Omental fat pad (tissue), 4 donors: ENCODE data around the gene CASS4. TPM values are rescaled to one million over a fixed set of nuclear protein-coding genes. Genes with fewer than 3 reads are reported as not detected.

ENCODE experiments used
- ATAC-seq: fragments of 150-250 bp; one replicate; pipeline ENCODE4 v1.9.1; 2016; ENCODE audit warnings: mild to moderate bottlenecking, moderate library complexity; ENCODE audit not compliant: low FRiP score
- DNase-seq: peaks from one replicate; pipeline ENCODE4 v3.0.0-alpha.2; 2019; ENCODE audit warnings: low spot score
- total RNA-seq, 4 donors: library from RNA; depleted of rRNA; stranded (reverse); fragments of >200 nt; gene quantifications; one replicate each; pipeline ENCODE4 v1.1.0, GENCODE V29; 2016
- TF ChIP-seq, protein P1 (sequence below), 3 donors: fragments of 450-650 bp; IDR thresholded peaks; one replicate each; pipeline ENCODE4 v1.5.1; 2016 to 2017; ENCODE audit warnings: antibody characterized with exemption in 3 of 3, mild to moderate bottlenecking in 3 of 3, moderate library complexity in 2 of 3

Gene CASS4
- total RNA-seq, 4 donors from 2014 or later: 3.5 to 10.6 (median 6.0) TPM

DNA sequence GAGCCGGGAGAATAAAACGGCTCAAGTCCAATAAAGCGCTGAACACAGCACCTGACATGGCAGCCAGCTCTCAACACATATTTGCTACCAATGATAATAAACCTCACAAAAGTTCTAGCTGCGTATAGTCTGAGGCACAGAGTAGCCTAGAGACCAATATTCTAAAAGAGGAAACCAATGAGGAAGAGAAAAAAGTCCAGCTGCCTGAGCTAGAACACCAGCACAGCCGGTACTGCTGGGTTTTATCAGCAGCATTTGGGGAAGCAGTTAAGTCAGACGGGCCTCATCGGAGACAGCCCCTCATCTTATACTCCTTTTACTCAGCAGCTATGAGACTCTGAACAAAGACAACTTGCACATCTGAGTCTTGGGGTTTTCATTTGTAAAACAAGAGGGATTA, 53.9 kb downstream of the CASS4 start:
- ATAC-seq: no peak
- TF ChIP-seq, protein P1, sequence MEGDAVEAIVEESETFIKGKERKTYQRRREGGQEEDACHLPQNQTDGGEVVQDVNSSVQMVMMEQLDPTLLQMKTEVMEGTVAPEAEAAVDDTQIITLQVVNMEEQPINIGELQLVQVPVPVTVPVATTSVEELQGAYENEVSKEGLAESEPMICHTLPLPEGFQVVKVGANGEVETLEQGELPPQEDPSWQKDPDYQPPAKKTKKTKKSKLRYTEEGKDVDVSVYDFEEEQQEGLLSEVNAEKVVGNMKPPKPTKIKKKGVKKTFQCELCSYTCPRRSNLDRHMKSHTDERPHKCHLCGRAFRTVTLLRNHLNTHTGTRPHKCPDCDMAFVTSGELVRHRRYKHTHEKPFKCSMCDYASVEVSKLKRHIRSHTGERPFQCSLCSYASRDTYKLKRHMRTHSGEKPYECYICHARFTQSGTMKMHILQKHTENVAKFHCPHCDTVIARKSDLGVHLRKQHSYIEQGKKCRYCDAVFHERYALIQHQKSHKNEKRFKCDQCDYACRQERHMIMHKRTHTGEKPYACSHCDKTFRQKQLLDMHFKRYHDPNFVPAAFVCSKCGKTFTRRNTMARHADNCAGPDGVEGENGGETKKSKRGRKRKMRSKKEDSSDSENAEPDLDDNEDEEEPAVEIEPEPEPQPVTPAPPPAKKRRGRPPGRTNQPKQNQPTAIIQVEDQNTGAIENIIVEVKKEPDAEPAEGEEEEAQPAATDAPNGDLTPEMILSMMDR (IDR thresholded peaks at IDR 0.05): no peak
- no peak for DNase-seq

GRCh38 chr20:56467968-56468315, 55.9 kb downstream of the CASS4 start:
- TF ChIP-seq, protein P1 (IDR thresholded peaks at IDR 0.05): no peak
- ATAC-seq: peak; percentile 53

GRCh38 chr20:56468316-56469076, 56.4 kb downstream of the CASS4 start, which contains the start of gene RTF2:
Gene RTF2 (plus strand): TSS chr20:56468627. CDS start chr20:56468698, 71 bp downstream.
- peak; percentile 98 for ATAC-seq

More at GRCh38 chr20:56467968-56468315, 55.9 kb downstream of the CASS4 start:
- DNase-seq: no peak

GRCh38 chr20:56469077-56469449, 57.0 kb downstream of the CASS4 start:
- TF ChIP-seq, protein P1 (IDR thresholded peaks at IDR 0.05): no peak
- ATAC-seq (no peak), DNase-seq (no peak)

More at GRCh38 chr20:56468316-56469076, 56.4 kb downstream of the CASS4 start, which contains the start of gene RTF2:
- DNase-seq: peak; percentile 78
- TF ChIP-seq, protein P1 (IDR thresholded peaks at IDR 0.05): no peak

DNA sequence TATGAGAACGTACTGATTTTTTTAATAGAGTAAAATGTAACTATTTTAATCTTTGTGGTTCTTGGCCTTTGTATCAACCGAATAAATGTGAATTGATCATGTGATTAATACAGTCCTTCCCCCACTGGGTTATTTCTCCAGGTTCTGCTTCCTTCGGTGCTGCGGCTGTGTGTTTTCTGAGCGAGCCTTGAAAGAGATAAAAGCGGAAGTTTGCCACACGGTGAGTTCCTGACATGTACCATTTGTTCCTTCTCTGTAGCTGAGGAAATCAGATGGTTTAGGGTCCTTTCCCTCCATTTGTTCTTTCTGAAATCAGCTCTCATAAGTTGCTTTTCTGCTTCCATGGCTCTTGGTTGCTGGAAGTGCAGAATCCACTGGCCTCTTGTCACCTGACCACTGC, 71.9 kb downstream of the CASS4 start:
- TF ChIP-seq, protein P1 (IDR thresholded peaks at IDR 0.05): no peak
- no peak for ATAC-seq
- no peak for DNase-seq

- DNase-seq (no peak), ATAC-seq (no peak)
- TF ChIP-seq, protein P1 (IDR thresholded peaks at IDR 0.05): no peak
These were observed 75.2 kb downstream of the CASS4 start for GRCh38 chr20:56487216-56487615.

DNA sequence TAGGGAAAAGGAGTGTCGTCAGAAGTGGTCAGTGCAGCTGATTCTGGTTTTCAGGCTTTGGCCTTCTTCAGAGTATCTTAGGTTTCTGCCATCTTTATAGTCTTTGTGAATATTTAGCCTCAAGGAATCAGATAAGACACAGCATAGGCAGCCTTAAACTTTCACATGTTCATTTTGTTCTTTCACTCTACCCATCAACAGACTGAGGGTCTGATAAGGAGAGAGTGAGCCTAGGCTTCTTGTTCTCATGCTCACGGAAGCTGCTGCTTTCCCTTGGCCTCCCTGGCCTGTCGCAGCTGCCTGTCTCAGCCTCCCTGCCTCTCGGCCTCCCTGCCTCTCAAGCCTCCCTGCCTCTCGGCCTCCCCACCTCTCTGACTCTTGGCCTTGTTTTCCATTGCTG, 76.5 kb downstream of the CASS4 start:
- TF ChIP-seq, protein P1 (IDR thresholded peaks at IDR 0.05): no peak
- ATAC-seq (no peak), DNase-seq (no peak)
